HEK293T (cell line): ENCODE measurements around the gene ARHGAP21.

Source experiments
- ARNT ChIP-seq: fragments of 450-650 bp; IDR thresholded peaks from 2 replicates; pipeline ENCODE4 v1.6.1; 2017; ENCODE audit warnings: mild to moderate bottlenecking
- FOXK2 ChIP-seq: fragments of 450-650 bp; IDR thresholded peaks from 2 replicates; pipeline ENCODE4 v1.6.1; 2016; ENCODE audit warnings: mild to moderate bottlenecking
- L3MBTL2 ChIP-seq: fragments of 450-650 bp; conservative IDR thresholded peaks from 2 replicates; pipeline ENCODE4 v1.6.1; 2016; ENCODE audit warnings: mild to moderate bottlenecking
- LEF1 ChIP-seq: fragments of 450-650 bp; IDR thresholded peaks from 2 replicates; pipeline ENCODE4 v1.6.1; 2017; ENCODE audit warnings: mild to moderate bottlenecking, borderline replicate concordance
- NFRKB ChIP-seq: fragments of 450-650 bp; IDR thresholded peaks from 2 replicates; pipeline ENCODE4 v1.6.1; 2016; ENCODE audit warnings: mild to moderate bottlenecking, moderate library complexity

DNA sequence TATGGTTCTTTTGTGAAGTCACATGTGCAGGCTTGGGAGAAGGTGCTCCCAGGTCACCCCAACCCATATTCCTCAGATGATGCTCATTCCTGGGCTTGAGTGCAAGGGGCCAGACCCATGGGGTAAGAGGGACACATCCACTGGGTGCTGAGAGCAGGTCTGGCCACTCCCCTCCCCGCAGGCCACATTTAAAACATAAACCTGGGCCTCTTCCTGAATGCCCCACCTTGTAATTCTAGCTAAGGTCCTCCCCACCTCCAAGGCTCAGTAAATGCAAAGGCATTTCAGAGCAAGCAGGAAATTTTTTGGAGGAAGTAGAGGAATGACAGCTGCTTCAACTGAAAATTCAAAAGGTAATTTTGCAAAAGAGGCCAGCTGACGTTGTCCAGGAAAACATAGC is 172.5 kb downstream of the ARHGAP21 start:
- no peak for TF ChIP-seq FOXK2
- no peak for TF ChIP-seq L3MBTL2
- no peak for TF ChIP-seq ARNT
- TF ChIP-seq LEF1, result no peak
- no peak for TF ChIP-seq NFRKB
